Mucosa of gallbladder (tissue), 1 donor: Measurements from ENCODE around the gene ZSCAN22. TPM values are rescaled to one million over a fixed set of nuclear protein-coding genes. Genes with fewer than 3 reads are reported as not detected.

Experiments
- DNase-seq: peaks from one replicate; pipeline ENCODE4 v3.0.0-alpha.2; 2020; ENCODE audit warnings: low spot score
- total RNA-seq: library from RNA; stranded (reverse); gene quantifications from one replicate; pipeline ENCODE4 v1.2.1, GENCODE V29; 2021
- donor health status: DM: no; HTN: no; CAD: no.

ZSCAN22 gene
- 4.7 TPM for total RNA-seq

GRCh38 chr19:58326914-58327726 lies at the start of gene ZSCAN22:
Gene ZSCAN22, plus strand, starts transcription at chr19:58326994. Its CDS starts 7,809 bp downstream, at chr19:58334803.
- DNase-seq = peak; percentile 97

GRCh38 chr19:58277197-58277596 lies 49.6 kb upstream of the ZSCAN22 start:
- no peak for DNase-seq

DNA sequence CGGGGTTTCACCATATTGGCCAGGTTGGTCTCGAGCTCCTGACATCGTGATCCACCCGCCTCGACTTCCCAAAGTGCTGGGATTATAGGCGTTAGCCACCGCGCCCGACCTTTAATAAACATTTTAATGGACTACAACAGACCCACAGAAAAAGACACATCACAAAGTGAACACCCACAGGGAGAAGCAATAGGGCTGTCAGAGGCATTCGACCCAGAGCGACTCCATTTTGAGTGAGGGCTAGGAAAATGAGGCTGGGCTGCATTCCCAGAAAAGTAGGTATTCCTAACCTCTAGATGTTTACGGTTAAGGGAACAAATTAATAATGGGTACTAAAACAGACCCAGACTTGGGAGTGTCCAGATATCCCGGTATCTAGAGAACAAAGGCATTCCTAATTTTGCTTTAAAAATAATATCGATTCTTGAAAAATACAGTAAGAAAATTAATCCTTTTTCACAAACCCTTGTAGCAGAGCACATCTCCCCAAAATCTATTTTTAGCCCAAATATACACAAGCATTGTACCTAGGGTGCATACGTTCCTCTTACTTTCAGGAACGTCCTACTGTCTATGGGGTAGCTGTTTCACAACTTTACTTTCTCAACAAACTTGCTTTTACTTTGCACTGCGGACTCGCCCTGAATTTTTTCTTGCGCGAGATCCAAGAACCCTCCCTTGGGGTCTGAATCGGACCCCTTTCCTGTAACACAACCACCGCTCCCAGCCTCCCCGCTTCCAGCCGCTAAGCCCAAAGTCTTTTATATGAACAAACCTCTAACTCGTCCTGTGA lies 48.9 kb upstream of the ZSCAN22 start:
- no peak for DNase-seq

DNA sequence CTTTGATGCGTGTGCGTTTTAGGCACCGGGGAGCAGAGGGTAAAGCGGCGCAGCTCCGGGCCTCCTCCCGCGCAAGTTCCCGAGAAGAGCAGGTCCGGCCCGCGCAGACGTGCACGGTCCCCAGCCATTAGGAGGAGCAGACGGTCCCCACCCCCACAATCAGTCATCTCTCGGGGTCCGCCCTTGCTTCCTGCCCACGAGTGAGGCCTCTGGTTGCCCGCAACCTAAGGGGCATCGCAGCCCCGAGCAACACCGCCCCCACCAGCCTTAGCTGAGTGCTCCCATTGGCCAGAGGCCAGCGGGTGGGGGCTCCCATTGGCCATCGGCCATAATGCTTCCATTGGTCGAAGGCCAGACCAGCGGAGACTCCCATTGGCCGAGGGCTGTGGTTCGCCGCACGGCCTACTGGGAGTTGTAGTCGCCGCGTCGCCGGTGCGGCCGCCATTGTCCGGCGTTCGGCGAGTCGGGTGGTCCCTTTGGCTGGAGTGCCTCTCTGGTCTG lies 48.2 kb upstream of the ZSCAN22 start, which contains the start of gene ZNF8:
TSS of gene ZNF8 (plus strand) at position 415 of the 501 bp plus-strand sequence. CDS start 127 bp downstream, outside the sequence.
- peak; percentile 98 for DNase-seq

DNA sequence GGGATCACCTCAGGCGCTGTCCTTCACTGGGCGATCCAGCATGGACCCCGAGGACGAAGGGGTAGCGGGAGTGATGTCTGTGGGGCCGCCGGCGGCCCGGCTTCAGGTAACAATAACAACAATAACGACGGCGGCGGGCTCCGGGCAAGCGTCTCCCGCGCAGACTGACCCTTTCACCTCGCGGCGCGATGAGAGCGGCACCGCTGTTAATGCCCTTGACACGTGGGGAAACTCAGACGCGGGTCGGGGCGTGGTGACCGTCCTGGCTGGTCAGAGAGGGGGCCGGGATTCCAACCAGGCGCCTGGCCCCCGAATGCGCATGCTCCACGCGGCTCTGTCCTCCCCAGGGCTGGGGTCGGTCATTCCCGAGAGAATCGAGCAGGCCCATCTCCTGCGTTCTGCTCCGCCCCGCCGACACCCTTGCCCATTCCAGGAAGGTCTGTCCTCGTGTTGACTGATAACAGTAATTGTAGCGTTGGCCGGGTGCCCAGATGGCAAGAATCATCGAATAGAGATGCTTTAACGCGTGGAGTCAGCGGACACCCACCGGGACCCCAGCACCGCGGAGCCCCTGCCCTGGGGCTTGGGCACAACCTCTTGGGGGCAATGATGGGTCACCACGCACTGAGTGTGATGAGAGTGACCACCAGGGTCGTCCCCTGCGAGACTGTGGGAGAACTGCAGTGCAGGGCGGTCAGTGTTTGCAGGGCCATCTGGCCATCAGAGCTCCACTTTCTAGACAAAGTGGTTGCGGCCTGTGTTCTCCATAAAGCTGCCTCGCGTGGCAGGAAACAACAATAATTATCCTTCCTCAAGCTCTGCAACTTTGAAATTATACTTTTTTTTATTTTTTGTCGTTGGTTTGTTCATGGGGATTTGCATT lies 47.5 kb upstream of the ZSCAN22 start:
- DNase-seq = peak; percentile 59

DNA sequence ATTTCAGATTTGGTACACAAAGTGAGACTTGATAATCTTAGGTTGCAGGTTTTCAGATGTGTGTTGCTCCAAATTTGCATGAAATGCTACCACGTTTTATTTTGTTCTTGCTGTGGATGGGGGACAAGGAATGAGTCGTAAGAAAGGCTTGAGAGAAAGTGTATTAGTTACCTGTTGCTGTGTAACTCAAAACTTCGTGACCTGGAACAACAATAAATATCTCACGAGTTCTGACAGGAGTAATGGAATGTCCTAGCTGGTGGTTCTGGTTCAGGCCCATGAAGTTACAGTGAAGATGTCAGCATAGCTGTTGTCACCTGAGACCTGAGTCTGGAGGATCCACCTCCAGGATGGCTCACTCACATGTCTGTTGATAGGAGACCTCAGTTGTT lies 46.9 kb upstream of the ZSCAN22 start:
- DNase-seq = no peak

DNA sequence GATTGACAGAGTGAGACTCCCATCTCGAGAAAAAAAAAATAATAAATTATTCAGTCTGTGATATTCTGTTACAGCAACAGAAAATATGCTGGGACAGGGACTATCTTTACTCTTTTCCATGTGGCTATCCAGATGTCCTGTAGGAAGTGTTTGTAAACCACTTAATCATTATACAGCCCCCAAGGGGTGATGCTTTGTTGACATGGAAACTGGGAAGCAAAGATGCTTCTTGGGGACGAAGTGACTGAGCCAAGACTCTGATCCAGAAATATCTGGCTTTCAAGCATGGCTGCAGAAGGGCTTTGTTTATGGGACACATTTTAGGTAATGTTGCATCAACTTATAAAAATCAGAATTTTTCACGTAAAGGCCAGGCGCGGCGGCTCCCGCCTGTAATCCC lies 42.6 kb upstream of the ZSCAN22 start:
- no peak for DNase-seq

GRCh38 chr19:58291943-58292342 lies 34.9 kb upstream of the ZSCAN22 start:
- DNase-seq = no peak

DNA sequence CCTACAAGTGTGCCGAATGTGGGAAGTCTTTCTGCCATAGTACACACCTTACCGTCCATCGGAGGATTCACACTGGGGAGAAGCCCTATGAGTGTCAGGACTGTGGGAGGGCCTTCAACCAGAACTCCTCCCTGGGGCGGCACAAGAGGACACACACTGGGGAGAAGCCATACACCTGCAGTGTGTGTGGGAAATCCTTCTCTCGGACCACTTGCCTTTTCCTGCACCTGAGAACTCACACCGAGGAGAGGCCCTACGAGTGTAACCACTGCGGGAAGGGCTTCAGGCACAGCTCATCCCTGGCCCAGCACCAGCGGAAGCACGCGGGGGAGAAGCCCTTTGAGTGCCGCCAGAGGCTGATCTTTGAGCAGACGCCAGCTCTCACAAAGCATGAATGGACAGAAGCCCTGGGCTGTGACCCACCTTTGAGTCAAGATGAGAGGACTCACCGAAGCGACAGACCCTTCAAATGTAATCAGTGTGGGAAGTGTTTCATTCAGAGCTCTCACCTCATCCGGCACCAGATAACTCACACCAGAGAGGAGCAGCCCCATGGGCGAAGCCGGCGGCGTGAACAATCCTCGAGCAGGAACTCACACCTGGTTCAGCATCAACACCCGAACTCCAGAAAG lies 31.9 kb upstream of the ZSCAN22 start:
- DNase-seq = no peak

DNA sequence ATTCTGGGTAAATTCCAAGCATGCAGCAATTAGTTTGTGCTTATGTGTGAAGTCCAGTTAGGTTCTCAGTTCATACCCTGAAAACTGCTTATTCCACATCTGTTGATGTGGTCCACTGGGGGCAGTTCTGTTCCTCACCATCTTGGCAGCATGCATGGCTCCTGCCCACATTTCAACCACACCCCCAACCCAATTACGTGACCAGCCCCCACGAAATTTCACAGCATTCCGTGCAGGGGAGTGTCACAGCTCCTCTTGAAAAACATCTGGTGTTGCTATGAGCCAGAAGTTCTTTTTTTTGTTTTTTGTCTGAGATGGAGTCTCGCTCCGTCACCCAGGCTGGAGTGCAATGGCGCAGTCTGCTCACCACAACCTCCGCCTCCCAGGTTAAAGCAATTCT lies 30.7 kb upstream of the ZSCAN22 start:
- no peak for DNase-seq

GRCh38 chr19:58300620-58301019 lies 26.2 kb upstream of the ZSCAN22 start:
- DNase-seq = no peak

DNA sequence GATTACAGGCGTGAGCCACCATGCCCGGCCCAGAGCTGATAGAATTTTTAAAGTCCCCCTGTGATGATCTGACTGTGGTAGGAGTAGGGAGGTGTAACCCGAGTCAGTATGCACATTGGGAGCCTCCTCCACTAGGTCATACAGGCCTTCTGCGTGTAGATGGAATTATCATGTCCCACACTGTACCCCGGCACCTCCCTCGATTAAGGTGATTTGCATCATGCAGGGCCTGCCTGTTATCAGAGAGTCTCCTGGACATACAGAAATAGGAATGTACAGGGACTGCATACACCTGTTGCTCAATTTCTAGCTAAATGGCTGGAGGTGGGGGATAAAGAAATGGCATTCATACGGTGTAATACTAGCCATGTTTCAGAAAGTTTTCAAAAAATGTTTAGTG lies 22.5 kb upstream of the ZSCAN22 start:
- DNase-seq = no peak

DNA sequence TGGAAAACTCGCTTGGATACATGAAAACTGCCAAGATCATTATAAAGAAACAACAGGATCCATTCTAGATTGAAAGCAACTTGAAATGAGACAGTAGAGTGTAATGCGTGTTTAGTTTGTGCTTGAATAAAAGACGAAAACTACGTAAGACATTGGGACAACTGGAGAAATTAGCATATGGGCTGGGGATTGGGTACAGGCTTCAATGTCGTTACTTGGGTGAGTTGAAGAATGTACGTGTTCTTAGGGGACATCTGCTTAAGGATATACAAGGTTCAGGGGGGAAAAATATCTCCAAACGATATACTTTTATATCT lies 22.1 kb upstream of the ZSCAN22 start:
- no peak for DNase-seq

DNA sequence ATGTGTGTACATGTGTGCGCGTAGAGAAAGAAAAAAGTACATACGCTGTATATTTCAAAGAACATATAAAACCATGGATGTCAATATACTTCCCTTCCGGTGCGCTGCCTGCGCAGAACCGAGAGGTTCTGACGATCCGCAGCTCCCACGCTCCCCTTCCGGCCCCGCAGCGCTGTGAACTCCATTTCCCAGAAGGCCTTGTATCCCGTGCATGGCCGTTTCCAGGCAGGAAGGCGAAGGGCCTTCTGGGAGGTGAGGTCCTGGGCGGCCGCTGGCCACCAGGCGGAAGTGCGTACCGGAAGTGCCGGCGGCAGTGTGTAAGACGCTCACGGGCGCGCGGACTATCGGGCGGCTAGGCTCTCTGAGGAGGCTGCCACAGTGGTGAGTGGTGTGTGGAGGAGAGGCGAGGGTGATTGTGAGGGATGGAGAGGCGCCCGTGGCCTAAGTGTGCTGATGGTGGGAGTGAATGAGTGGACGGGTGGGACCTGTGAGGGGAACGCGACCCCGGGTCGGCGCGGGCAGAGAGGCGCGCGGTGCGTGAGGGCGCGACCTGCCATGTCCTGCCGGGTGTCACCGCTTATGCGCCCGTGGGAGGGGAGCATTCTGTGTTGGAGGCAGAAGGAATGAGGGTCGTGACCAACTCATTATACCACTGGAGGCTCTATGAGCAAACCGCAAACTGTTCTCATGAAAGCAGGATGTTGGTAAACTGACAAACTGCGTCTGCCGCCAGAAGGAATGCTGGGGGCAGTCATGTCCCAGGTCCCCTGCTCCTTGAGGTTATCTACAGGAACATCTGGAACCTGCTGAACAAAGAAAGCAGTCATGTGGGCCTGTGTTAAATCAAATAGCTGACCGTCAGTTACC lies 21.5 kb upstream of the ZSCAN22 start, which contains the start of gene ERVK3-1:
TSS of gene ERVK3-1 (plus strand) at position 313 of the 867 bp plus-strand sequence. CDS start 6,792 bp downstream, outside the sequence.
- DNase-seq = peak; percentile 96

DNA sequence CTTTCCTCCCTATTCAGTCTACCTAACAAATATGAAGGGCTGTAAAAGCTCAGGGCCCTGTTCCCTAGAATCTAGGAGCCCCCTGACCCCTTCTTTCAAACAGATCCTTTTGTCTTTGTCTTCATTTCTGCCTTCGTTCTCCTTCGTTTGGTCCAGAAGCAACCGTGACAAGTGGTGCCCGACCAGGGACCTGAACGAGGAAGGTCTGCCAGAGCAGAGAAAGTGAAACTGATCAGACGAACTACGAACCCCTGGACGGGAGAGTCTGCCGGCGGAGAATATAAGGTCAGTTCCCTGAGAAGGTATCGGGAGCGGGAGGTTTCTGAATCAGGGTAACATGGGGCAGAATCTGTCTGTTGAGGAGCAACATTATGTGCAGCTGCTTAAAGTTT lies 20.9 kb upstream of the ZSCAN22 start:
- no peak for DNase-seq

DNA sequence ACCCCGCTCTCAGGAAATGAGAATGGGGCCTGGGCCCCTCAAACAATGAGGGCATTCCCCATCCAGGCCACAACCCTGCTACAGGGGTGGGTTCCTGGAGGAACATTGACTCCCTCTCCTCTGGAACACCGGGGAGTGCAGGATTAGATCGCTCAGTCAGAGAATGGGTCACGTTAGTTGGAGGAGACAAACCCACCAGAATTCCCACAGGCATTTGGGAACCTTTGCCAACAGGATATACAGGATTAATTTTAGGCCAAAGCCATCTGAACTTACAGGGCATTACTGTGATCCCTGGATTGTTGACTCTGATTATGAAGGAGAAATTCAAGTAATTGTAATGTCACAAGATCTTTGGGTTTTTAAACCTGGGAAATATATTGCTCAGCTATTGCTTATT lies 19.1 kb upstream of the ZSCAN22 start:
- no peak for DNase-seq

- DNase-seq = peak; percentile 30
Observed at GRCh38 chr19:58310685-58311084, 16.1 kb upstream of the ZSCAN22 start.

- DNase-seq = no peak
Observed at GRCh38 chr19:58311345-58311865, 15.4 kb upstream of the ZSCAN22 start.

DNA sequence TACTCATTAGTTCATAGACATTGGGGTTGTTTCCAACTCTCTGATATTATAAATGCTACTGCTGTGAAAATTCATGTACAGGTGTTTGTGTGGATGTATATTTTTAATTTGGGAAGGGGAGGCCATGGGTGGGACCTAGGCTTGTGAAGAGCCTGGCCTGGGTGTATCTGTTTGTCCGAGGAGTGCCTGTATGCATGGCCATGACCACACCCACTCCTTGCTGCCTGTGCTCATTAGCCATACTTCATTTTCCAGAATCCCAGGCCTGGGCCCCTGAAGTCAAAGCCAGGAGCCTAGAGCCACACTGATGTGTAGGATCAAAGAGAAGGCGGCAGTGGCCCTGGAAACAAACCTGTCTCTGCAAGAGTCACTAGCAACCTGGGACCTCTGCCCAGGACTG lies 11.2 kb upstream of the ZSCAN22 start:
- no peak for DNase-seq

GRCh38 chr19:58317476-58318072 lies 9.2 kb upstream of the ZSCAN22 start:
- DNase-seq = no peak
